Subcutaneous adipose tissue (tissue), 4 donors: Measurements from ENCODE around the gene MRAS. TPM values are rescaled to one million over a fixed set of nuclear protein-coding genes. Genes with fewer than 3 reads are reported as not detected.

Experiments used
- total RNA-seq, 4 donors: library from RNA; depleted of rRNA; stranded (reverse); fragments of >200 nt; gene quantifications; one replicate each; pipeline ENCODE4 v1.1.0, GENCODE V29; 2016
- TF ChIP-seq, protein P1 (sequence below): fragments of 450-650 bp; IDR thresholded peaks from one replicate; pipeline ENCODE4 v1.5.1; 2016; ENCODE audit warnings: low read depth, mild to moderate bottlenecking, control low read depth, antibody characterized with exemption, moderate library complexity

Gene MRAS
- total RNA-seq, 4 donors from 2014 or later, result 121 to 219 (median 148) TPM

- TF ChIP-seq, protein P1, sequence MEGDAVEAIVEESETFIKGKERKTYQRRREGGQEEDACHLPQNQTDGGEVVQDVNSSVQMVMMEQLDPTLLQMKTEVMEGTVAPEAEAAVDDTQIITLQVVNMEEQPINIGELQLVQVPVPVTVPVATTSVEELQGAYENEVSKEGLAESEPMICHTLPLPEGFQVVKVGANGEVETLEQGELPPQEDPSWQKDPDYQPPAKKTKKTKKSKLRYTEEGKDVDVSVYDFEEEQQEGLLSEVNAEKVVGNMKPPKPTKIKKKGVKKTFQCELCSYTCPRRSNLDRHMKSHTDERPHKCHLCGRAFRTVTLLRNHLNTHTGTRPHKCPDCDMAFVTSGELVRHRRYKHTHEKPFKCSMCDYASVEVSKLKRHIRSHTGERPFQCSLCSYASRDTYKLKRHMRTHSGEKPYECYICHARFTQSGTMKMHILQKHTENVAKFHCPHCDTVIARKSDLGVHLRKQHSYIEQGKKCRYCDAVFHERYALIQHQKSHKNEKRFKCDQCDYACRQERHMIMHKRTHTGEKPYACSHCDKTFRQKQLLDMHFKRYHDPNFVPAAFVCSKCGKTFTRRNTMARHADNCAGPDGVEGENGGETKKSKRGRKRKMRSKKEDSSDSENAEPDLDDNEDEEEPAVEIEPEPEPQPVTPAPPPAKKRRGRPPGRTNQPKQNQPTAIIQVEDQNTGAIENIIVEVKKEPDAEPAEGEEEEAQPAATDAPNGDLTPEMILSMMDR, result no peak
Observed at GRCh38 chr3:138404121-138404520, 55.7 kb downstream of the MRAS start.

- TF ChIP-seq, protein P1, result no peak
Observed at GRCh38 chr3:138405001-138405400, 56.6 kb downstream of the MRAS start.

DNA sequence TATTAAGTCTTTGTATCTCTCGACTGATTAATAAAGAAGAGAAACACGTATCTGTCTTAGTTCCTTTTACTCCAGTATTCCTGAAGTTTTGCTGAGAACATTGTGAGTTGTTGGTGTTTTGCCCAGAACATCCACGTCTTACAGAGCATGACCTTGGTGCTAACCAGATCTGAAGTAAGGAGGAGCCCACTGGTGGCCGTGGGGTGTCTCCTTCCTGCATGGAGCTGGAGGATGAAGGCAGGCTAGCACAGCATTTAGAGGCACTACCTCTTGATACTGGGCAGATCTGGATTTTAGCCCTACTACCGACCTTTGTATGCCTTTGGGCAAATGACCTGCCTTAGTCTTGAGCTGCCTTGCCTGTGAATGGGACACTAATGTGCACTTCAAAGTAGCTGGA lies 57.1 kb downstream of the MRAS start:
- TF ChIP-seq, protein P1, result no peak

DNA sequence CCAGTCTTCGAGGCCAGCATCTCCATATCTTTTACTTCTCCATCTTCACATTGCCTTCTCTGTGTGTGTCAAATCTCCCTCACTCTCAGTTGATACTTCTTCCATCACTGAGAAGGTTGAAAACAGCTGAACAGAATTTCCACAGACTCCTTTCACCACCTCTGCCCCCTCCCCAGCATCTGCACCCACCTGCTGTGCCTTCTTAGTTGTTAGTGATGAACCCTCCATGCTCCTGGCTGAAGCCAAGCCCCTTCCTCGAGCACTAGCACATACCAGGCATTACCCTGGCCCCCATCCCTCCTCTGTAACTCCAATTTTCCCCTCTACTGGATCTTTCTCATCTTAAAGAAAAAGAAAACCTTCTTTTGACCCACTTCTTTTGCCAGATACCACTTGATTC lies 58.2 kb downstream of the MRAS start:
- TF ChIP-seq, protein P1, result no peak

DNA sequence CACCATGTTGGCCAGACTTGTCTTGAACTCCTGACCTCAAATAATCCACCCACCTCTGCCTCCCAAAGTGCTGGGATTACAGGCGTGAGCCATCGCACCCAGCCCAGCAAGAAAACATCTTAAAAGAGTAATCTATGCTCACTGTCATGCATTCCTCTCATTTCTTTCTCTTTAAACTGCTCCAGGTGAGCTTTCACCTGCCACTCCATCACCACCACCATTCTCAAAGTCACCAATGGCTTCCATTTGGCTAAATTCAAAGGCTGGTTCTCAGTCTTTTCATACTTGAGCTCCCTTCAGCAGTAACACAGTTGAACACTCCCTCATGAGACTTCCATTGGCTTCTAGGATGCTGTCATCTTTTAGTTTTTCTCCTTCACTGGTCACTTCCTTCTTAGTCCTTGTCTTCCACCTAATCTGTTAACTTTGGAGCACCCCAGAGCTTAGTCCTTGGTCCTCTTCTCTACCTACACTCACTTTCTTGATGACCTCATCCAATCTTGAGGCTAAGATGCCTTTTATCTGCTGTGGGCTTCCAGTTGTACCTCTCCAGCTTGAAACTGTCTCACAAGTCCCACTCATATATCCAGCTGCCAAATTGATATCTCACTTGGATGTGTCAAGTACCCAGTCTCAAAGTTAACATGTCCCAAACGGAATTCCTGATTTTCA lies 59.0 kb downstream of the MRAS start:
- TF ChIP-seq, protein P1, result no peak

- TF ChIP-seq, protein P1, result no peak
Observed at GRCh38 chr3:138408751-138409570, 60.6 kb downstream of the MRAS start.

DNA sequence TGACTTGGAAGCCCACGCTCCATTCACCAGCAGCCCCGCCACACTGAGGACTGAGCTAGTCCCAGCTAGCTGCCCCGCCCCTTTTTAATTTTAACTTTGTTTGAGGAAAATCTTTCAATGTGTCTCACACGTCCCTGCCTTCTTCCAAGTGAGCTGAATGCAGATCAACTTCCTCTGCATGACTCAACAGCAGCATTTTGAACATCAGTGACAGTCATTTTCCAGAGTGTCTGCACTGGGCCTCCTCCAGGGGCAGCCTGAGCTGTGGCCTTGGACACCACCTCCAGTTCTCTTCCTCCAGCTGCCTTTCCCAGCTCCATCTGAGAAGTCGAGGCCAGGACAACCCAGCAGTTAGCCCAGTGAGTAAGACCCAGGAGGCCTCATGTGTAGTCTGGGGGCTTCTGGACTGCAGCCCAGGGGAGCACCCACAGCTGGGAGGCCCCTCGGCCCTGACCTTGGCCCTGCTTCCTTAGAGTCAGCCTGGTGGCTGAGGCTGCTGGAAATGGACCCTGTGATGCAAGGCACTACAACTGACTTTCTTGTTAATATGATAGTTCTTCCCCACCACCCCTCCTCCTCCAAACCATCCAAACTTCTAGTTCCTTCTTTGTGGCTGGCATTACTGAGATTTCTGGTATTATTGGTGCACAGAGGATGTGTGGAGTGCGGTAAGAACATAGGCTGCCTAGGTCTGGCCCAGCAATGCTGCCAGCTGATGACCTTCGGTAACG lies 64.6 kb downstream of the MRAS start:
- TF ChIP-seq, protein P1, result no peak
